Panc1 (cell line): ENCODE measurements around the gene EFCAB9. TPM values are rescaled to one million over a fixed set of nuclear protein-coding genes. Genes with fewer than 3 reads are reported as not detected.

ENCODE experiments used
- ATAC-seq: fragments of 200-7000 bp; cut with Tn5 transposase; 2 replicates; pipeline ENCODE4 v1.9.1; 2020; ENCODE audit warnings: mild to moderate bottlenecking, moderate library complexity
- BruUV-seq: library from RNA; stranded (reverse); fragments of 400-500 nt; replicated peaks from 2 replicates; lab custom pipeline; 2021; lab: Mats Ljungman, UMichigan
- CTCF ChIA-PET: fragments of 300-600 bp; sonication (Branson Sonifier 250); formaldehyde crosslinking; loops from one replicate; lab custom pipeline; 2022; ENCODE audit warnings: antibody characterized with exemption; lab: Charles Lee
- POLR2A ChIA-PET: fragments of 300-600 bp; sonication (Branson Sonifier 250); formaldehyde crosslinking; loops from one replicate; lab custom pipeline; 2022; ENCODE audit warnings: antibody characterized with exemption; lab: Charles Lee
- DNase-seq: peaks from one replicate; pipeline ENCODE4 v3.0.0-alpha.2; 2010; ENCODE audit warnings: low read depth, low spot score
- H3K27ac ChIP-seq: 2 replicates; pipeline ENCODE4 v1.5.1; 2011; ENCODE audit warnings: mild to moderate bottlenecking, low read length, inconsistent platforms
- H3K27me3 ChIP-seq: fragments of 200-500 bp; sonication (Bioruptor generic); 2 replicates; pipeline ENCODE4 v1.6.0; 2014; ENCODE audit warnings: low read length, inconsistent platforms; ENCODE audit not compliant: control insufficient read depth, insufficient read depth
- H3K36me3 ChIP-seq: fragments of 200-500 bp; sonication (Bioruptor generic); 2 replicates; pipeline ENCODE4 v1.5.1; 2014; ENCODE audit warnings: inconsistent platforms, mild to moderate bottlenecking, low read length, moderate library complexity; ENCODE audit not compliant: control insufficient read depth, insufficient read depth
- H3K4me1 ChIP-seq: 2 replicates; pipeline ENCODE4 v1.5.1; 2011; ENCODE audit warnings: inconsistent platforms, mild to moderate bottlenecking, low read length, moderate library complexity; ENCODE audit not compliant: control insufficient read depth, insufficient read depth
- H3K4me3 ChIP-seq, 2 experiments: 2 replicates each; pipeline ENCODE4 v1.5.1; 2011 to 2012; ENCODE audit warnings: low read depth in 2 of 2, low read length in 2 of 2, mild to moderate bottlenecking in 2 of 2, inconsistent platforms in 1 of 2, moderate library complexity in 1 of 2
- H3K9me3 ChIP-seq: fragments of 200-500 bp; sonication (Bioruptor generic); 2 replicates; pipeline ENCODE4 v1.5.1; 2014; ENCODE audit warnings: low read depth, mild to moderate bottlenecking, inconsistent platforms, low read length, moderate library complexity; ENCODE audit not compliant: control insufficient read depth, insufficient read depth
- POLR2AphosphoS5 ChIP-seq: IDR thresholded peaks from 2 replicates; pipeline ENCODE4 v1.6.1; 2012; ENCODE audit warnings: mild to moderate bottlenecking, low read depth, low read length, moderate library complexity
- SIN3A ChIP-seq: IDR thresholded peaks from 2 replicates; pipeline ENCODE4 v1.6.1; 2012; ENCODE audit warnings: low read depth, mild to moderate bottlenecking, low read length, moderate library complexity, borderline replicate concordance; ENCODE audit not compliant: insufficient read depth
- TCF7L2 ChIP-seq: IDR thresholded peaks from 2 replicates; pipeline ENCODE4 v1.6.1; 2011; ENCODE audit warnings: mild to moderate bottlenecking, low read depth, low read length, inconsistent platforms
- in situ Hi-C: cut with HindIII; loops from 2 replicates; pipeline ENCODE4 v1.10.0; 2016; ENCODE audit warnings: low sequenced_read_pairs, low pct_unique_long_range_greater_than_20kb
- intact Hi-C: fragments of 100-400 bp; cut with micrococcal nuclease; formaldehyde crosslinking; loops from one replicate; pipeline ENCODE4 v1.10.0; 2022; ENCODE audit not compliant: unreplicated experiment
- total RNA-seq: library from RNA; stranded (reverse); gene quantifications from one replicate; pipeline ENCODE4 v1.2.1, GENCODE V29; 2021; ENCODE audit not compliant: unreplicated experiment
- TF ChIP-seq, protein P1 (sequence below), 2 experiments: IDR thresholded peaks; 2 replicates each; pipeline ENCODE4 v1.6.1; 2011 to 2012; ENCODE audit warnings: low read depth in 2 of 2, control low read depth in 1 of 2, low read length in 1 of 2, mild to moderate bottlenecking in 1 of 2, moderate library complexity in 1 of 2; ENCODE audit not compliant: insufficient read depth in 1 of 2
- TF ChIP-seq, protein P2 (sequence below): fragments of 450-650 bp; IDR thresholded peaks from 2 replicates; pipeline ENCODE4 v1.5.1; 2017; ENCODE audit warnings: mild to moderate bottlenecking

EFCAB9 gene
- total RNA-seq, 1 experiment from 2014 or later: not detected

GRCh38 chr5:172167895-172168294, 26.1 kb upstream of the EFCAB9 start:
- ChIA-PET POLR2A (no interaction called here), CTCF (no interaction called here)
- in situ Hi-C loops: no loop called here
- BruUV-seq: no TSS peak
- H3K27me3 ChIP-seq: no peaks in the 10 kb centered on the region
- no peaks in the 10 kb centered on the region for H3K9me3 ChIP-seq
- H3K27ac ChIP-seq: no peak overlapping the region
- ATAC-seq (no peak), DNase-seq (no peak)
- TF ChIP-seq, protein P1, sequence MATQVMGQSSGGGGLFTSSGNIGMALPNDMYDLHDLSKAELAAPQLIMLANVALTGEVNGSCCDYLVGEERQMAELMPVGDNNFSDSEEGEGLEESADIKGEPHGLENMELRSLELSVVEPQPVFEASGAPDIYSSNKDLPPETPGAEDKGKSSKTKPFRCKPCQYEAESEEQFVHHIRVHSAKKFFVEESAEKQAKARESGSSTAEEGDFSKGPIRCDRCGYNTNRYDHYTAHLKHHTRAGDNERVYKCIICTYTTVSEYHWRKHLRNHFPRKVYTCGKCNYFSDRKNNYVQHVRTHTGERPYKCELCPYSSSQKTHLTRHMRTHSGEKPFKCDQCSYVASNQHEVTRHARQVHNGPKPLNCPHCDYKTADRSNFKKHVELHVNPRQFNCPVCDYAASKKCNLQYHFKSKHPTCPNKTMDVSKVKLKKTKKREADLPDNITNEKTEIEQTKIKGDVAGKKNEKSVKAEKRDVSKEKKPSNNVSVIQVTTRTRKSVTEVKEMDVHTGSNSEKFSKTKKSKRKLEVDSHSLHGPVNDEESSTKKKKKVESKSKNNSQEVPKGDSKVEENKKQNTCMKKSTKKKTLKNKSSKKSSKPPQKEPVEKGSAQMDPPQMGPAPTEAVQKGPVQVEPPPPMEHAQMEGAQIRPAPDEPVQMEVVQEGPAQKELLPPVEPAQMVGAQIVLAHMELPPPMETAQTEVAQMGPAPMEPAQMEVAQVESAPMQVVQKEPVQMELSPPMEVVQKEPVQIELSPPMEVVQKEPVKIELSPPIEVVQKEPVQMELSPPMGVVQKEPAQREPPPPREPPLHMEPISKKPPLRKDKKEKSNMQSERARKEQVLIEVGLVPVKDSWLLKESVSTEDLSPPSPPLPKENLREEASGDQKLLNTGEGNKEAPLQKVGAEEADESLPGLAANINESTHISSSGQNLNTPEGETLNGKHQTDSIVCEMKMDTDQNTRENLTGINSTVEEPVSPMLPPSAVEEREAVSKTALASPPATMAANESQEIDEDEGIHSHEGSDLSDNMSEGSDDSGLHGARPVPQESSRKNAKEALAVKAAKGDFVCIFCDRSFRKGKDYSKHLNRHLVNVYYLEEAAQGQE (IDR thresholded peaks at IDR 0.05; ENCODE audit: insufficient read depth in 1 of 2, low read depth in 2 of 2, low read length in 1 of 2): no peak
- TF ChIP-seq, protein P2, sequence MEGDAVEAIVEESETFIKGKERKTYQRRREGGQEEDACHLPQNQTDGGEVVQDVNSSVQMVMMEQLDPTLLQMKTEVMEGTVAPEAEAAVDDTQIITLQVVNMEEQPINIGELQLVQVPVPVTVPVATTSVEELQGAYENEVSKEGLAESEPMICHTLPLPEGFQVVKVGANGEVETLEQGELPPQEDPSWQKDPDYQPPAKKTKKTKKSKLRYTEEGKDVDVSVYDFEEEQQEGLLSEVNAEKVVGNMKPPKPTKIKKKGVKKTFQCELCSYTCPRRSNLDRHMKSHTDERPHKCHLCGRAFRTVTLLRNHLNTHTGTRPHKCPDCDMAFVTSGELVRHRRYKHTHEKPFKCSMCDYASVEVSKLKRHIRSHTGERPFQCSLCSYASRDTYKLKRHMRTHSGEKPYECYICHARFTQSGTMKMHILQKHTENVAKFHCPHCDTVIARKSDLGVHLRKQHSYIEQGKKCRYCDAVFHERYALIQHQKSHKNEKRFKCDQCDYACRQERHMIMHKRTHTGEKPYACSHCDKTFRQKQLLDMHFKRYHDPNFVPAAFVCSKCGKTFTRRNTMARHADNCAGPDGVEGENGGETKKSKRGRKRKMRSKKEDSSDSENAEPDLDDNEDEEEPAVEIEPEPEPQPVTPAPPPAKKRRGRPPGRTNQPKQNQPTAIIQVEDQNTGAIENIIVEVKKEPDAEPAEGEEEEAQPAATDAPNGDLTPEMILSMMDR: no peak
- TF ChIP-seq TCF7L2: no peak
- TF ChIP-seq SIN3A: no peak
- TF ChIP-seq POLR2AphosphoS5: no peak
- intact Hi-C loops: no loop called here
- no peaks in the 10 kb centered on the region for H3K36me3 ChIP-seq
- H3K4me1 ChIP-seq: peaks cover under 1% of the 10 kb centered on the region; the same call in 1 of the 2 replicates
- no peak overlapping the region for H3K4me3 ChIP-seq

- POLR2A ChIA-PET: no interaction called here
- CTCF ChIA-PET: interaction anchor here (0.8 kb wide), 1 partner anchor 58 kb away, joined by 4 read pairs; no protein-coding TSS in a partner anchor
- Histone ChIP-seq H3K27me3 (no peaks in the 10 kb centered on the region), H3K36me3 (no peaks in the 10 kb centered on the region), H3K9me3 (no peaks in the 10 kb centered on the region), H3K4me1 (peaks cover 4% of the 10 kb centered on the region), H3K4me3 (no peak overlapping the region), H3K27ac (no peak overlapping the region)
- intact Hi-C loops (no loop called here), in situ Hi-C loops (no loop called here)
- BruUV-seq: no TSS peak
- TF ChIP-seq TCF7L2 (no peak), POLR2AphosphoS5 (no peak), SIN3A (no peak)
- TF ChIP-seq, protein P2: no peak
- TF ChIP-seq, protein P1 (IDR thresholded peaks at IDR 0.05; ENCODE audit: insufficient read depth in 1 of 2, low read depth in 2 of 2, low read length in 1 of 2): no peak
- ATAC-seq (no peak), DNase-seq (no peak)
Observed at GRCh38 chr5:172168311-172168710, 25.7 kb upstream of the EFCAB9 start.
